ENCODE data around the gene SUOX. TPM values are rescaled to one million over a fixed set of nuclear protein-coding genes. Genes with fewer than 3 reads are reported as not detected.
"Not testable (repeated sequence)": the region's sequence is repeated elsewhere in the genome, so short reads cannot be mapped to it uniquely, and the experiment has no call there.

Gene SUOX
- total and polyA plus RNA-seq, 3 experiments from 2014 or later = 0.90 to 2.5 (median 2.3) TPM

DNA sequence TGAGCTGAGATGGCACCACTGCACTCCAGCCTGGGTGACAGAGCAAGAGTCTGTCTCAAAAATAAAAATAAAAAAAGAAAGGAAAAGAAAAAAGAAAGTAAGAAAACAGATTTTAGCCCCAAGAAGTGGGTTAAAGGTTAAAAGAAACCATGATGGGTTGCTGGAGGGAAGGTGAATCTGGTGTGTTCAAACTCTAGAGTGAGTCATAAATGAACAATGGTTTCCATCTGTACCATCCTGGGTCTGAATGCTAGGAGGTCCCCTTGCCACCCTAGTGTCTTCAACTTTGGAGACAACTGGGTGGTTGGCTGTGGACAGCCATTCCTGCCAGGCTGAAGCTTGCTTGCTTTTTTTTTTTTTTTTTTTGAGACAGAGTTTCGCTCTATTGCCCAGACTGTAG, 43.1 kb downstream of the SUOX start:
- ChIA-PET POLR2A (interaction anchor here (0.6 kb wide), 1 partner anchor 290 kb away, joined by 3 read pairs; no protein-coding TSS in a partner anchor), CTCF (interaction anchor here (0.7 to 2.7 kb wide), 7 partner anchors 11 to 316 kb away, joined by 3 to 11 read pairs (median 3); partner anchors contain the start of genes ERBB3 and ZC3H10)
- Mint-ChIP-seq H3K36me3 (peaks cover 8 to 41% (median 23%) of the 10 kb centered on the region in 3 donors), H3K4me1 (peaks cover 43 to 62% (median 48%) of the 10 kb centered on the region in 3 donors), H3K27me3 (peaks cover 0 to 6% of the 10 kb centered on the region in 2 donors), H3K27ac (peak overlapping the region in 2 of 8 donors; percentile 8 to 94), H3K9me3 (no peaks in the 10 kb centered on the region), H3K4me3 (peak overlapping the region in 2 of 7 donors; percentile 13 to 32)
- peaks cover 32% of the 10 kb centered on the region for H3K4me1 ChIP-seq (ENCODE audit: insufficient read depth, low read length)
- no peak overlapping the region for H3K27ac ChIP-seq (ENCODE audit: low read depth, low read length)
- no peaks in the 10 kb centered on the region for H3K27me3 ChIP-seq (ENCODE audit: insufficient read depth, low read length, poor library complexity, severe bottlenecking)
- H3K36me3 ChIP-seq (ENCODE audit: insufficient read depth, low read length) = peaks cover 24% of the 10 kb centered on the region
- H3K4me3 ChIP-seq (ENCODE audit: low read length) = no peak overlapping the region
- no peaks in the 10 kb centered on the region for H3K9me3 ChIP-seq (ENCODE audit: low read length)
- no peak for DNase-seq

- Mint-ChIP-seq H3K4me3 (peak overlapping the region; percentile 94 to 100 (median 98)), H3K36me3 (peaks cover 8 to 40% (median 16%) of the 10 kb centered on the region in 3 donors), H3K9me3 (no peaks in the 10 kb centered on the region), H3K27me3 (peaks cover 0 to 6% of the 10 kb centered on the region in 2 donors), H3K27ac (peak overlapping the region; percentile 40 to 99 (median 96)), H3K4me1 (peaks cover 42 to 55% (median 42%) of the 10 kb centered on the region in 3 donors)
- ChIA-PET CTCF (interaction anchor here (0.7 to 2.7 kb wide), 5 partner anchors 12 to 108 kb away, joined by 3 to 11 read pairs (median 3); partner anchors contain the start of genes ERBB3 and ZC3H10), POLR2A (interaction anchor here (0.6 to 1.0 kb wide), 2 partner anchors 43 to 111 kb away, joined by 3 to 4 read pairs; partner anchors contain the start of gene MYL6B)
- no peak for DNase-seq
- Histone ChIP-seq H3K27ac (ENCODE audit: low read depth, low read length) (peak overlapping the region; percentile 83), H3K36me3 (ENCODE audit: insufficient read depth, low read length) (peaks cover 27% of the 10 kb centered on the region), H3K27me3 (ENCODE audit: insufficient read depth, low read length, poor library complexity, severe bottlenecking) (no peaks in the 10 kb centered on the region), H3K4me3 (ENCODE audit: low read length) (peak overlapping the region; percentile 33), H3K4me1 (ENCODE audit: insufficient read depth, low read length) (peaks cover 32% of the 10 kb centered on the region), H3K9me3 (ENCODE audit: low read length) (no peaks in the 10 kb centered on the region)
Observed at GRCh38 chr12:56040963-56041551, 44.0 kb downstream of the SUOX start.

GRCh38 chr12:56041552-56042429, 44.7 kb downstream of the SUOX start, which contains the start of gene RPS26:
Gene RPS26, plus strand, starts transcription at chr12:56041918. Its CDS starts 249 bp downstream, at chr12:56042167.
- no peaks in the 10 kb centered on the region for H3K9me3 Mint-ChIP-seq
- Histone ChIP-seq H3K27me3 (ENCODE audit: insufficient read depth, low read length, poor library complexity, severe bottlenecking) (no peaks in the 10 kb centered on the region), H3K4me1 (ENCODE audit: insufficient read depth, low read length) (peaks cover 29% of the 10 kb centered on the region), H3K9me3 (ENCODE audit: low read length) (no peaks in the 10 kb centered on the region), H3K27ac (ENCODE audit: low read depth, low read length) (peak within 1 kb of the TSS; percentile 83), H3K4me3 (ENCODE audit: low read length) (peak within 1 kb of the TSS; percentile 92), H3K36me3 (ENCODE audit: insufficient read depth, low read length) (peaks cover 27% of the 10 kb centered on the region)
- POLR2A ChIA-PET = interaction anchor here (0.6 to 1.0 kb wide), 2 partner anchors 44 to 110 kb away, joined by 3 to 4 read pairs; partner anchors contain the start of gene MYL6B
- peak within 1 kb of the TSS; percentile 94 to 100 (median 98) for H3K27ac Mint-ChIP-seq
- DNase-seq = peak; percentile 85 to 96 (median 93)
- H3K27me3 Mint-ChIP-seq = peaks cover 0 to 5% of the 10 kb centered on the region in 2 donors
- H3K4me3 Mint-ChIP-seq = peak within 1 kb of the TSS; percentile 94 to 100 (median 98)
- H3K4me1 Mint-ChIP-seq = peaks cover 42 to 54% (median 42%) of the 10 kb centered on the region in 3 donors
- CTCF ChIA-PET = interaction anchor here (0.7 to 1.8 kb wide), 2 partner anchors 76 to 109 kb away, joined by 3 to 5 read pairs; partner anchors contain the start of gene ZC3H10
- peaks cover 8 to 40% (median 16%) of the 10 kb centered on the region in 3 donors for H3K36me3 Mint-ChIP-seq

DNA sequence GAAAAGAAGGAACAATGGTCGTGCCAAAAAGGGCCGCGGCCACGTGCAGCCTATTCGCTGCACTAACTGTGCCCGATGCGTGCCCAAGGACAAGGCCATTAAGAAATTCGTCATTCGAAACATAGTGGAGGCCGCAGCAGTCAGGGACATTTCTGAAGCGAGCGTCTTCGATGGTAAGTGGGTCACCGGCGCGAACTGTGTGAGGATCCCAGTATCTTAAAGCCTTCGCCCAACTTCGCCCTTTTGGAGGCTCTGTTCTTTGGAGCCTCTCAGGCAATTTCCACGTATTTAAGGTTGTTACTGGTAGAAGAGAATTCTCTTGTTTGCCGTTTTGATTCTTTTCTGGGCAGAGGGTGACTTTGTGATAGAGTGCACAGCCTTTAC, 45.3 kb downstream of the SUOX start:
- Mint-ChIP-seq H3K36me3 (peaks cover 8 to 40% (median 14%) of the 10 kb centered on the region in 3 donors), H3K4me1 (peaks cover 44 to 51% (median 44%) of the 10 kb centered on the region in 3 donors), H3K27ac (peak overlapping the region; percentile 94 to 100 (median 98)), H3K4me3 (peak overlapping the region; percentile 94 to 100 (median 98))
- H3K27me3 Mint-ChIP-seq; DNase-seq; POLR2A ChIA-PET; CTCF ChIA-PET; H3K9me3 ChIP-seq (ENCODE audit: low read length); H3K9me3 Mint-ChIP-seq; H3K27me3 ChIP-seq (ENCODE audit: insufficient read depth, low read length, poor library complexity, severe bottlenecking): not testable (repeated sequence)
- peaks cover 23% of the 10 kb centered on the region for H3K4me1 ChIP-seq (ENCODE audit: insufficient read depth, low read length)
- H3K36me3 ChIP-seq (ENCODE audit: insufficient read depth, low read length) = peaks cover 27% of the 10 kb centered on the region
- H3K4me3 ChIP-seq (ENCODE audit: low read length) = peak overlapping the region; percentile 92
- peak overlapping the region; percentile 83 for H3K27ac ChIP-seq (ENCODE audit: low read depth, low read length)

GRCh38 chr12:56042843-56043242, 45.8 kb downstream of the SUOX start:
- ChIA-PET POLR2A (no interaction called here), CTCF (no interaction called here)
- peaks cover 8 to 40% (median 14%) of the 10 kb centered on the region in 3 donors for H3K36me3 Mint-ChIP-seq
- Histone ChIP-seq H3K9me3 (ENCODE audit: low read length) (no peaks in the 10 kb centered on the region), H3K4me3 (ENCODE audit: low read length) (peak overlapping the region; percentile 92), H3K4me1 (ENCODE audit: insufficient read depth, low read length) (peaks cover 21% of the 10 kb centered on the region), H3K36me3 (ENCODE audit: insufficient read depth, low read length) (peaks cover 27% of the 10 kb centered on the region), H3K27me3 (ENCODE audit: insufficient read depth, low read length, poor library complexity, severe bottlenecking) (no peaks in the 10 kb centered on the region), H3K27ac (ENCODE audit: low read depth, low read length) (peak overlapping the region; percentile 83)
- H3K4me1 Mint-ChIP-seq = peaks cover 40 to 47% (median 41%) of the 10 kb centered on the region in 3 donors
- DNase-seq = no peak
- no peaks in the 10 kb centered on the region for H3K9me3 Mint-ChIP-seq
- H3K27me3 Mint-ChIP-seq = peaks cover 0 to 5% of the 10 kb centered on the region in 2 donors
- H3K4me3 Mint-ChIP-seq = peak overlapping the region; percentile 94 to 100 (median 98)
- peak overlapping the region; percentile 94 to 100 (median 98) for H3K27ac Mint-ChIP-seq

DNA sequence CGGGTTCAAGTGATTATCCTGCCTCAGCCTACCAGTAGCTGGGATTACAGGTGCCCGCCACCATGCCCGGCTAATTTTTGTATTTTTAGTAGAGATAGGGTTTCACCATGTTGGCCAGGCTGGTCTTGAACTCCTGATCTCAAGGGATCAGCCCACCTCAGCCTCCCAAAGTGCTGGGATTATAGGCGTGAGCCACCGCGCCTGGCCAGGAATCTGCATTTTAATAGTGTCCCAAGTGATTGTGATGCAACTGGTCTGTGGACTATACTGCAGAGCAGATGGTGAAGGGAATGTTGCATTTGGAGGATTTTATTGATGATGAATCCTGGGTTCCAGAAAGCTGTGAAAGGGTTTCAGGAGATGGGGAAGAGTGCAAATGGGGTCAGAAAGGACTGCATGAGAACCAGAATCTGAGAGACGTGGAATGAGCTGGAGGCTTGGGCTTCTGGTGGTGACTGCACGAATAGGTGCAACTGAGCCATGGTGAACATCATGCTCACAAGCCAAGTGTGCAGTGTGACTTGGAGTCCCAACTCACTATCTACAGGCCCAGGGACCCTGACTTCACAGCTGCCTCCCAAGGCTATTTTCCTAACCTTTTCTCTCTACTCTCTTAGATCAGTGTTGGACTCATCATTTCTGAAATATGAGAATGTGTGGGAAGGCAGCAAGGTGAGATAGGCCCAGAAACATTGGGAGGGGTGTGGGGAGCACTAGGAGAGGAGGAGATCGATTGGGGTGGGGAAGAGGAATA, 49.1 kb downstream of the SUOX start:
- CTCF ChIA-PET = interaction anchor here (1.1 to 6.7 kb wide), 13 partner anchors 10 to 308 kb away, joined by 3 to 47 read pairs (median 6); partner anchors contain the start of genes PA2G4, RPL41, SMARCC2 and ZC3H10
- no peak overlapping the region for H3K27ac ChIP-seq (ENCODE audit: low read depth, low read length)
- Mint-ChIP-seq H3K36me3 (peaks cover 8 to 40% (median 13%) of the 10 kb centered on the region in 3 donors), H3K4me1 (peaks cover 26 to 29% (median 29%) of the 10 kb centered on the region in 3 donors), H3K4me3 (no peak overlapping the region), H3K27me3 (peaks cover 0 to 5% of the 10 kb centered on the region in 2 donors), H3K27ac (peak overlapping the region in 7 of 8 donors; percentile 50 to 83 (median 63)), H3K9me3 (no peaks in the 10 kb centered on the region)
- POLR2A ChIA-PET = interaction anchor here (2.1 to 2.2 kb wide), 2 partner anchors 58 to 143 kb away, joined by 9 to 10 read pairs; partner anchors contain the start of genes PA2G4 and SMARCC2
- H3K4me3 ChIP-seq (ENCODE audit: low read length) = no peak overlapping the region
- H3K4me1 ChIP-seq (ENCODE audit: insufficient read depth, low read length) = peaks cover 15% of the 10 kb centered on the region
- H3K36me3 ChIP-seq (ENCODE audit: insufficient read depth, low read length) = peaks cover 27% of the 10 kb centered on the region
- no peaks in the 10 kb centered on the region for H3K9me3 ChIP-seq (ENCODE audit: low read length)
- H3K27me3 ChIP-seq (ENCODE audit: insufficient read depth, low read length, poor library complexity, severe bottlenecking) = no peaks in the 10 kb centered on the region
- DNase-seq = no peak

DNA sequence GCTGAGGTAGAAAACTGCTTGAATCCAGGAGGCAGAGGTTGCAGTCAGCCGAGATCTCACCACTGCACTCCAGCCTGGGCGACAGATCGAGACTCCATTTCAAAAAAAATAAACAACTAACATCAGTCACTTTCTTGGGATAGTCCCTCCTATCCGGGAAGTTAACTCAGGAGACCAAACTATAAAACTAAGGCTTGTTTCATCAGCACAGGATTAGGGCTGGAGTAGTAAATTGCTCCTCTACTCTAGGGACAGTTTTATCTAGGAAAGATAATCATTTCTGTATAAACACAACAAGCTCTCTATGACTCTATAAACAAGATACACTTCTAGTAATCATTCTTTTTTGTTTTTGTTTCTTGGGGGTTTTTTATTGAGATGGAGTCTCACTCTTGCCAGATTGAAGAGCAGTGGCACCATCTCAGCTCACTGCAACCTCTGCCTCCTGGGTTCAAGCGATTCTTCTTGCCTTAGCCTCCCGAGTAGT, 56.4 kb downstream of the SUOX start:
- peaks cover 7% of the 10 kb centered on the region in 3 donors for H3K4me1 Mint-ChIP-seq
- no peak for DNase-seq
- Histone ChIP-seq H3K27ac (ENCODE audit: low read depth, low read length) (no peak overlapping the region), H3K27me3 (ENCODE audit: insufficient read depth, low read length, poor library complexity, severe bottlenecking) (no peaks in the 10 kb centered on the region), H3K4me1 (ENCODE audit: insufficient read depth, low read length) (no peaks in the 10 kb centered on the region), H3K36me3 (ENCODE audit: insufficient read depth, low read length) (no peaks in the 10 kb centered on the region), H3K9me3 (ENCODE audit: low read length) (no peaks in the 10 kb centered on the region), H3K4me3 (ENCODE audit: low read length) (no peak overlapping the region)
- H3K36me3 Mint-ChIP-seq = no peaks in the 10 kb centered on the region
- H3K9me3 Mint-ChIP-seq = no peaks in the 10 kb centered on the region
- ChIA-PET POLR2A (interaction anchor here (0.6 to 0.7 kb wide), 2 partner anchors 52 to 62 kb away, joined by 3 to 5 read pairs; no protein-coding TSS in a partner anchor), CTCF (no interaction called here)
- H3K27ac Mint-ChIP-seq = peak overlapping the region in 1 of 8 donors; percentile 85
- no peaks in the 10 kb centered on the region for H3K27me3 Mint-ChIP-seq
- H3K4me3 Mint-ChIP-seq = no peak overlapping the region
